Measurements from ENCODE around the gene LSMEM2. TPM values are rescaled to one million over a fixed set of nuclear protein-coding genes. Genes with fewer than 3 reads are reported as not detected.
A peak's percentile ranks its signal among the peaks of the same experiment; 100 is the strongest.

LSMEM2 gene
- total and polyA plus RNA-seq, 9 of the 15 experiments (the other 6 are each of a cell fraction or from before 2014, with no cell fraction given), result not detected

- Histone ChIP-seq H3K27ac (ENCODE audit: extremely low read depth, low read depth, low read length) (no peak overlapping the region), H4K20me1 (replicated peaks; ENCODE audit: control insufficient read depth, insufficient read depth, low read length) (no peaks in the 10 kb centered on the region), H3K4me1 (replicated peaks in 1 of 2; ENCODE audit: control insufficient read depth in 2 of 2, insufficient read depth in 2 of 2, low read length in 2 of 2) (peaks cover 27 to 70% of the 10 kb centered on the region in 2 experiments; a peak in 4 of 5 replicates), H3K27me3 (ENCODE audit: control insufficient read depth in 2 of 2, insufficient read depth in 2 of 2, low read length in 2 of 2) (no peaks in the 10 kb centered on the region), H3K4me2 (ENCODE audit: insufficient read depth, low read length) (peak overlapping the region; percentile 86; the same call in 1 of the 2 replicates), H3K4me3 (no peak overlapping the region), H3K9ac (ENCODE audit: insufficient read depth in 1 of 2, low read depth in 2 of 2, low read length in 2 of 2) (peak overlapping the region in 1 of 2 experiments; percentile 97; a peak in 2 of 4 replicates), H3K79me2 (ENCODE audit: control insufficient read depth, insufficient read depth, low read length) (peaks cover 41% of the 10 kb centered on the region), H3K36me3 (ENCODE audit: control insufficient read depth, insufficient read depth, low read length) (peaks cover 19% of the 10 kb centered on the region; the same call in 2 of the 3 replicates), H3K9me3 (replicated peaks; ENCODE audit: control insufficient read depth, insufficient read depth, low read depth, low read length) (no peaks in the 10 kb centered on the region), H3K9me1 (ENCODE audit: control insufficient read depth, insufficient read depth, low read length) (no peaks in the 10 kb centered on the region), H2AFZ (ENCODE audit: low read depth, low read length) (no peak overlapping the region)
- intact Hi-C loops (cut with micrococcal nuclease) (no loop called here), in situ Hi-C loops (cut with MboI) (no loop called here)
- ChIA-PET POLR2A (interaction anchor here (0.6 kb wide), 1 partner anchor 1220 kb away, joined by 3 read pairs; no protein-coding TSS in a partner anchor), CTCF (ENCODE audit: low intra/inter-chr PET ratio) (no interaction called here)
- WGBS (ENCODE audit: insufficient coverage, low coverage, missing lambda C conversion rate), result 100% methylated on average over 2 of the region's 2 CpGs
- DNase-seq (ENCODE audit: extremely low read depth in 1 of 4, low spot score in 3 of 4) (no peak), ATAC-seq (no peak), FAIRE-seq (no peak)
- no TSS peak for BruUV-seq (replicated peaks)
- no peak for TF ChIP-seq MEF2D (tag; conservative IDR thresholded peaks at IDR 0.05; ENCODE audit: low read depth)
- TF ChIP-seq NFE2 (IDR thresholded peaks at IDR 0.05; ENCODE audit: low read depth), result no peak
- no peak for TF ChIP-seq NR2C1 (IDR thresholded peaks at IDR 0.05)
- TF ChIP-seq NR2C1 (tag; IDR thresholded peaks at IDR 0.05), result no peak
- TF ChIP-seq SREBF2 (CRISPR knock-in tag; IDR thresholded peaks at IDR 0.05), result no peak
Measured at GRCh38 chr3:50297384-50297775, 18.5 kb downstream of the LSMEM2 start.
